ENCODE measurements around the gene PDCD1.

PDCD1 gene

DNA sequence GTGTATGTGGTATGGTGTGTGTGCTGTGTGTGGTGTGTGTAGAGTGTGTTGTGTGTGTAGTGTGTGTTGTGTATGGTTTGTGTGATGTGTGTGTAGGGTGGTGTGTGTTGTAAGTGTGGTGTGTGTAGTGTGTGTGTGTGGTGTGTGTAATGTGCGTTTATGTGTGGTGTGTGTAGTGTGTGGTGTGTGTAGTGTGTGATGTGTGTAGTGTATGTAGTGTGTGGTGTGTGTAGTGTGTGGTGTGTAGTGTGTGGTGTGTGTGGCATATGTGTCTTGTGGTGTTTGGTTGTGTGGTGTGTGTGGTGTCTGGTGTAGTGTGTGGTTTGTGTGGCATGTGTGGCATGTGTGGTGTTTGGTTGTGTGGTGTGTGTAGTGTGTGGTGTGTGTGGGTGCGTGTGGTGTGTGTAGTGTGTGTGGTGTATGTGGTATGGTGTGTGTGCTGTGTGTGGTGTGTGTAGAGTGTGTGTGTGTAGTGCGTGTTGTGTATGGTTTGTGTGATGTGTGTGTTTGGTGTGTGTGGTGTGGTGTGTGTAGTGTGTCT, 6.8 kb upstream of the PDCD1 start:
- DNase-seq (ENCODE audit: low spot score) = no peak

DNA sequence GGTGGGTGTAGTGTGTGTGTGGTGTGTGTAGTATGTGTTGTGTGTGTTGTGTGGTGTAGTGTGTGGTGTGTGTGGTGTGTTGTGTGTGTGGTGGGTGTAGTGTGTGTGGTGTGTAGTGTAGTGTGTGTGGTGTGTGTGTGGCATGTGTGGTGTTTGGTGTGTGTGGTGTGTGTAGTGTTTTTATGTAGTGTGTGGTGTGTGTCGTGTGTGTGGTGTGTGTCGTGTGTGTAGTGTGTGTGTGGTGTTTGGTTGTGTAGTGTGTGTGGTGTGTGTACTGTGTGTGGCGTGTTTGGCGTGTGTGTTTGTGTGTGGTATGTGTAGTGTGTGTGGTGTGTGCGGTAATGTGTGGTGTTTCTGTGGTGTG, 6.1 kb upstream of the PDCD1 start:
- no peak for DNase-seq (ENCODE audit: low spot score)

GRCh38 chr2:241864168-241864849, 5.6 kb upstream of the PDCD1 start:
- DNase-seq (ENCODE audit: low spot score) = no peak

- no peak for DNase-seq (ENCODE audit: low spot score)
Measured at GRCh38 chr2:241863536-241863954, 4.9 kb upstream of the PDCD1 start.

- no peak for DNase-seq (ENCODE audit: low spot score)
Measured at GRCh38 chr2:241862775-241863535, 4.3 kb upstream of the PDCD1 start.

GRCh38 chr2:241862093-241862492, 3.4 kb upstream of the PDCD1 start:
- DNase-seq (ENCODE audit: low spot score) = no peak

- DNase-seq (ENCODE audit: low spot score) = no peak
Measured at GRCh38 chr2:241861264-241861663, 2.6 kb upstream of the PDCD1 start.

GRCh38 chr2:241860184-241861078, 1.7 kb upstream of the PDCD1 start:
- DNase-seq (ENCODE audit: low spot score) = no peak

- no peak for DNase-seq (ENCODE audit: low spot score)
Measured at GRCh38 chr2:241859436-241860183, 916 bp upstream of the PDCD1 start.

GRCh38 chr2:241859017-241859435, 332 bp upstream of the PDCD1 start:
- no peak for DNase-seq (ENCODE audit: low spot score)

GRCh38 chr2:241857572-241858121, 1.0 kb downstream of the PDCD1 start:
- no peak for DNase-seq (ENCODE audit: low spot score)

DNA sequence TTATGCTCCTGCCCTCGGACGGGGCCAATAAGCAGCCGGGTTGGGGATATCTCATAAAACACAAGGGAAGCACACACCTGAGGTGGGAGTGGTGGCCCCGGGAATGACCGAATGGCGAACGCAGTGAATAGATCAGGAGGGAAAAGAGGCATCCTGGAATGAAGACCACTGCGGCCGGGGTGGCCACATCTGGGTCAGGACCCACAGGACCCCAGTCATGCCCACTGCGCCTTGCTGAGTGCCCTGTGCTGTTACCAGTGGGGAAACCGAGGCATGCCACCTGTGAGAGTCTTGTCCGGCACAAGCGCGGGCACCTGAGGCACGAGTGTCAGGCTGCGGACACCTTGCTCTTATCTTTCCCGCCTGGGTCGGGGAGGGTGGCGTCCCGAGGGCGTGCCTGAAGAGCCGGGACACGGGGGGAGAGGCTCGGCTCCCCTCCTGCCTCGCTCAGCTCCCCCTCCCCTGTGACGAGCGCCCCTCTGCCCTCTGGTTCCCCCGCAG, 1.6 kb downstream of the PDCD1 start:
- DNase-seq (ENCODE audit: low spot score) = no peak

DNA sequence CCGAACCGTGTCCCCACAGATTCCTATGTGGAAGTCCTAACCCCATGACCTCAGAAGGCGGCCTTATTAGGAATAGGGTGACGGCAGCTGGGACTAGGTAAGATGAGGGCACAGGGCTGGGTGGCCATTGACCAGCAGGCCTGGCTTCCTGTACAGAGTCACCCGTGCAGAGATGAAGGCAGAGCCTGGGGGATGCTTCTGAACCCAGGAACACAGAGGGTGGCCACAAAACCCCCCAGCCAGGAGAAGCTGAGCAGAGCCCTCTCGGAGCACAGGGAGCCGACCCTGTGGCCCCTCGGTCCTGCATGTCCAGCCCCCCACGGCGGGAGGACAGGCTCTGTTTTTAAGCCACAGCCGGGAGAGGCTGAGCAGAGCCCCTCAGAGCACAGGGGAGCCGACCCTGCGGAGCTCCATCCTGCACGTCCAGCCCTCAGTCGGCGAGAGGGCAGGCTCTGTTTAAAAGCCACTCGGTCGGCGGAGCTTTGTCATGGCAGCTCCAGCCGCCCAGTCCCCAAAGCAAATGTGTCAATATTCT, 2.7 kb downstream of the PDCD1 start:
- no peak for DNase-seq (ENCODE audit: low spot score)

DNA sequence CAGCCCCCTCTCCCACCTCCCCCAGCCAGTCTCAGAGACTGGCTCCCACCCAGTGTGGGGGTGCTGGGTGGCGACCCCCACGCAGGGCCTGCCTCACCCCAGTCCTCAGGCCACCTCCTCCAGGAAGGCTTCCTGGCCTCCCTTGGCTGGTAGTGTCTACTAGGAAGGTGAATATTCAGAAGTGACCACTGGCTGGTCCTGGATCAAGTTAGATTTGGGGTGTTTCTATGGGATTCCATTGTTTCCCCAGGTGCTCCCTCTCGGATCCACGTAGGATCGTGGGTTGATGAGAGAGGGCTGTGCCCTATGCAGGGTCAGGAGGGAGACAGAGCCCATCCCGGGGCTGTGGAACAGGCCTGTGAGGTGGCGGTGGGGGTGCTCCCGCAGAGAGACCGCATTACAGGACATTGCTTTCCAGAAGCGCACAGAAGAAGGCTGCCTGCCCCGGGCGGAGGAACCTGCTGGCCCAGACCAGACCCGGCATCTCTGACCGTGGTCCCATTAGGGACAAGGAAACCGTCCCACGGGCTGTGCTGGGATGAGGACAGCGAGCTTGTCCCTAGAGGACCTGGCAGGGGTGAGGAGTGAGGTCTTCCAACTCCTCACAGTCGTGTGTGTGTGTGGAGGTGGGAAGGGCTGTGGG, 3.3 kb downstream of the PDCD1 start:
- DNase-seq (ENCODE audit: low spot score) = no peak

- no peak for DNase-seq (ENCODE audit: low spot score)
Measured at GRCh38 chr2:241854342-241855244, 4.1 kb downstream of the PDCD1 start.

DNA sequence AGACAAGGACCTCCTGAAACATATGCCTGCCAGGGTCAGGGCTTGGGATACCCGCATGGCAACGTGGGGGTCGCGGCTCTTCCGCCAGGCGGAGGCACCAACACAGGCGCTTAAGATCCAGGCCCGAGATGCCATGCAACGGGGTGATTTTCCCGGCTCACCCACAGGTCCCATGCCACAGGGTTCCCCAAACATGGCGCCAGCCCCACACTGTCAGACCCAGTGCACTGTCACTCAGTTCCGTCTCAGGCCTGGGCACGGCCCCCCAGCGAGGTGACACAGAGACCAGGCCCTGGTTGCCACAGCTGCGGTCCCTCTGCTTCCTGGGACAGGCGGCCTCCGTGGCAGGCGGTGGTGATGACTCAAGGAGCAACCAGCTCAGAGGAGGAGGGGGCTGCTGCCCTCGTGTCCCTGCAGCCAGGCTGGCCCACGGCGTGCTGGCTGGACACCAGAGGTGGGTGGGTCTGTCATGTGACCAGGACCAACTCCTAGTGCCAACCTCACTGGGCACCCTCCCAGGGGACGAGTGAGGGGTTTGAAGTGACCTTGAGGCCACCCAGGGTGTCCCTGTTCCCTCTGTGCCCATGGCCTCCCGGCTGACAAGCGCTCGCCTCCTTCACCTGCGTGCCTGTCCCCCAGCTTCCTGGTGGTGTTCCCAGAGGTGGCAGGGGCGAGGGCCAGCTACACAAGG, 4.9 kb downstream of the PDCD1 start:
- no peak for DNase-seq (ENCODE audit: low spot score)

GRCh38 chr2:241852981-241853631, 5.6 kb downstream of the PDCD1 start:
- DNase-seq (ENCODE audit: low spot score) = no peak

All from ecto neural progenitor cell (in vitro differentiated cells).